ENCODE data around the gene CHCHD1. TPM values are rescaled to one million over a fixed set of nuclear protein-coding genes. Genes with fewer than 3 reads are reported as not detected.

CHCHD1 gene
- total RNA-seq, 8 experiments from 2014 or later: 35.3 to 52.4 (median 46.3) TPM

DNA sequence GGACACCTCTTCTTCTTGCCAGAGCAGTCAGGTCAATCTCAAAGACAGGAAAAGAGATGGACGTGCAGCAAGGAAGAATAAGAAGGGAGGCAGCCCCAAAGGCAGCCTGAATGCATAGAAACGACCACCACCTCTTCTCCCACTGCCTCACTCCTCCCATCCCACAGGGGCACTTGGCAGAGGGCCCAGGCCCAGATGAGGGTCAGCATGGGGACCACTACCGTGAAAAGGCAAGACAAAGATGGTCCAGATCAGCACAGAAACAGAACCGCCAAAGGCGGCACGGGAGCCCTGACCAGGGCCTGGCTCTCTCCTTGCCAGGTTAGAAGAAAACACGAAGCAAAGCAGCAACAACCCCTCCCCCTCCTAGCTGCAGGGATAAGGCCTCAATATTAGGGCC is 31.5 kb downstream of the CHCHD1 start:
- ATAC-seq (replicated peaks in 6 of 8): no peak
- no peak overlapping the region for H3K27ac ChIP-seq
- in situ Hi-C loops (cut with MboI; ENCODE audit: low pct_unique_long_range_greater_than_20kb in 2 of 9, low sequenced_read_pairs in 9 of 9, unreplicated experiment in 9 of 9): no loop called here
- peaks cover 4% of the 10 kb centered on the region in 2 donors for H3K4me1 ChIP-seq (replicated peaks in 1 of 2)
- no peak overlapping the region for H3K4me3 ChIP-seq
- 0 to 88% (median 65%) methylated on average over 1 to 4 of the region's 7 CpGs; no CpG with 5 or more reads in 4 of the 10 experiments for WGBS, 10 experiments

DNA sequence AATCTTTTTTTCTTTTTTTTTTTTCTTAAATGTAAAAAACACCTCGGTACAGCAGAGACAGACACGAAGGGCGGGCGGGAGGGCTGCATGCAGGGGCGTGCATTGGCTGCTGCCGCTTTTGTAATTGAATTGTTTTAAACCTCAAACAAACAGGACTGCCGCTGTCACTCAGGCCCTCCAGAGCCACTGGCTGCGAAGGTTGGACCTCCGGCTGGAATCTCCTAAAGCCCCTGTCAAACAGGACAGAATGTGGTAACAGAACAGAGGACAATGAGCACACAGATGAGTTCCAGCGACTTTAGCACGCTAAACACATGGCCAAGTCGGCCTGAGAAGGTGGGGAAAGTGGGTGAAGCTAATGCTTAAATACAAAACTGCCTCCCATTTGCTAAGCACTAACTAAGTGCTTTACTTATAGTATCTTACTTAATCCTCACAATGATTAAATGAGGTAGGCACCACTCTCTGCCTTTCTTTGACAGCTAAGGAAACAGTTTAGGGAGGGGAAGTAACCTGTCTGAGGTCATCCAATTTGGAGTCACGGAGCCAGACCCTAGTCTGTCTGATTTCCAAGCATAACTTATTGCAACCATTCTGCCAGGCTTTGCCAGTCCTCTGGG is 32.5 kb downstream of the CHCHD1 start:
- Histone ChIP-seq H3K4me1 (replicated peaks in 1 of 2) (peaks cover 4% of the 10 kb centered on the region in 2 donors), H3K27ac (no peak overlapping the region), H3K4me3 (no peak overlapping the region)
- WGBS, 10 experiments: 72 to 94% (median 80%) methylated on average over 1 to 11 of the region's 13 CpGs; no CpG with 5 or more reads in 3 of the 10 experiments
- in situ Hi-C loops (cut with MboI; ENCODE audit: low pct_unique_long_range_greater_than_20kb in 2 of 9, low sequenced_read_pairs in 9 of 9, unreplicated experiment in 9 of 9): no loop called here
- ATAC-seq (replicated peaks in 6 of 8): no peak

DNA sequence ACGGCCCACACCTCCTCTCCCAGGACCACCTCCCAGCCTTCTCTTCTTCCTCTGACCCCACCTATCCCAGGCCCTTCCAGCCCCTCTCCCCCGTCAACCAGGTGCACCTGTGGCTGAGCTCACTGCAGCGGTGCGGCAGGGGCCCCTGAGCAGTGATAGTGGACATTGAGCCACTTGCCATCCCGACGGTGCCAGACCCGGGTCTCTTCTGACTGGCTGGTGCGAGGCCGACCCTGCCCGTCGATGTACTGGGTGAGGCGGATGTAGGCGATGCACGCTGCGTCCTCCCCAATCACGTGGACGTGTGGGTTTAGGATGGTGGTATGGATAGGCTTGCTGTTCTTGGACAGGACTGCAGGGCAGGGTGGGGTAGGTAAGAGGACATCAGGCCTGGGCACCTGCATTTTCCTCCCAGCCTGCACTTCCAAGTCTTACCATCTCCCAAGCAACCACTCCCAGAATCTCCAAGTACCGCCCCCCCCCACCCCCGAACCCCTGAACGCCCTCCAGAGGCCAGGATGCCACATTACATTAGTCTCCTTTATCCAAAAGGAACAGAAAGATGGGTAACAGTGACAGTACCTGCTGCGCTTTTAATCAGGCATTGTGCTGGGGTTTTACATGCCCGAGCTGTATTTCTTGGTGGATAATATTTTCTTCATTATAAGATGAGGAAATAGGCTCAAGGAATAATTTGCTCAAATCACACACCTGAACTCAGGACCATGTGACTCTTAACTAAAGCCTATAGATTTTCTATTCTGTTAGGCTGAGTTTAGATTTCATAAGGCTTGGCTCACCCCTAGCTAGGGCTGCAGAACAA is 33.3 kb downstream of the CHCHD1 start:
- in situ Hi-C loops (cut with MboI; ENCODE audit: low pct_unique_long_range_greater_than_20kb in 2 of 9, low sequenced_read_pairs in 9 of 9, unreplicated experiment in 9 of 9): no loop called here
- Histone ChIP-seq H3K4me3 (no peak overlapping the region), H3K27ac (no peak overlapping the region), H3K4me1 (replicated peaks in 1 of 2) (peaks cover 4% of the 10 kb centered on the region in 2 donors)
- 50 to 100% (median 82%) methylated on average over 1 to 10 of the region's 22 CpGs; no CpG with 5 or more reads in 4 of the 10 experiments for WGBS, 10 experiments
- ATAC-seq (replicated peaks in 6 of 8): no peak

DNA sequence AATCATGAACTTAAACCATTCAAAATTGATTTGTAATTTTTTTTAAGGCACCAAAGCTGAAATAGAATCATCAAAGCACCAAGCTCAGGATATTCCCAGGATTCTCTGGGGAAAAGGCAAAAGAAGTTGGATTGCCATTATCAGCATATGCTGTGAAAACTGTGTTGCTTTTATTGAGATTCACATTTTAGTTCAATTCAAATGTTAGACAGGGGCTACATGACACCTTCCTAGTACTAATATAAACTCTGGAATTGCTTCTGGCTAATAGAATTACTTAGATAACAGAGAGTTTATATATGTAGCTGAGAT is 33.8 kb downstream of the CHCHD1 start:
- in situ Hi-C loops (cut with MboI; ENCODE audit: low pct_unique_long_range_greater_than_20kb in 2 of 9, low sequenced_read_pairs in 9 of 9, unreplicated experiment in 9 of 9): no loop called here
- no peak for ATAC-seq (replicated peaks in 6 of 8)
- H3K27ac ChIP-seq: no peak overlapping the region
- no peak overlapping the region for H3K4me3 ChIP-seq
- no peaks in the 10 kb centered on the region for H3K4me1 ChIP-seq (replicated peaks in 1 of 2)

DNA sequence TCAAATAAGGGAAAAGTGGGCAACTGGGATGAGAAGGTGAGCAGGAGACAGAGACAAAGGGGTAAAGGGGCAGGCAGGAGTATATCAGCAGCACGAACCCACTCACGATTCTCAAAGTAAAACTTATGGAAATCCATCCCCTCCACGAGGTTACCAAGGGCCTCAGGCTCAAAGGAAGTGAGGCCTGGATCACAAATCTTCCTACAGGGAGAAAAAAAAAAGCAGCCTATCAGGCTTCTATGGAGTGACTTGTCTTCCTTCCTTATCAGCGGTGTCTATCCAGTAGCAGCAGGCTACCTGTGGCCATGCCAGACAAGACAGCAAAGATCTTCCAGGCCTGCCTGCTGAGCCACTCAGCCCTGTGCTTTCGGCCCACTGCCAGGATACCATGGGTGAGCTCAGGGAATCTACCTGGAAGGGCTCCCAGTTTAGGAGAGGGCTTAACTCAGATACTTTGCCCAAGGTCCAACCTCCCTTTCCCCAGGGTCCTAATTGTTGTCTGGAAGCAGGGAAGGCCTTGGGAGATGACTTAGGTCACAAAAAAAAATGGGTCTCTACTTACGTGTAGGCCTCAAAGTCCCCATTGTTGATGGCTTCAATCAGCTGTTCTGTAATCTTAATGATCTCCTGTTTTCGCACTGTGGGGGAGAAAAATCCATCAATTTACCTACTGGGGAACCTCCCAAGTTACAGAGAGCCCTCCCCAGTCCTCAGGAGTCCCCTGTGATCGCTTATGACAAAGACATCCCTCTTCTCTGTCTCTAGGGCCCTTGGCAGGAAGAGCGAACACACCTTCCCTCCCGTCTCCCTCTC is 35.3 kb downstream of the CHCHD1 start:
- Histone ChIP-seq H3K27ac (no peak overlapping the region), H3K4me1 (replicated peaks in 1 of 2) (no peaks in the 10 kb centered on the region), H3K4me3 (no peak overlapping the region)
- in situ Hi-C loops (cut with MboI; ENCODE audit: low pct_unique_long_range_greater_than_20kb in 2 of 9, low sequenced_read_pairs in 9 of 9, unreplicated experiment in 9 of 9): no loop called here
- no peak for ATAC-seq (replicated peaks in 6 of 8)
- WGBS, 10 experiments: 66 to 100% (median 95%) methylated on average over 2 to 9 of the region's 10 CpGs; no CpG with 5 or more reads in 2 of the 10 experiments

DNA sequence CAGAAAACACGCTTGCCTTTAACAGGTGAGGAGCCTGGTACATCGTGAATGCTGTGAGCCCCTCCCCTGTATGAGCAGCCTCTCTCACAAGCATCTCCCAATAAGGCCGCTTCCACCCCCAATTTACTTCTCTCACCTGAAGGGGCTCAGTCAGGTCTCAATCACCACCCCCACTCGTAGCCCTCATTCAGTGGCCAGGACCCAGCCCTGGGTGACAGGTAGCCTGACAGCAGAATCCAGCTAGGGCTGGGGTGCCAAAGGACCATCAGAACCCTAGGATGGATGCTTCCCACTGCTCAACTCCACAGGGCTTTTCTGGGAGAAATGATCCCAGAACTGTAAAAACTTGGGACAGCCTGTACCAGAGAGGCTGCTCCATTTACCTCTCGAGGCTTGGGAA is 36.0 kb downstream of the CHCHD1 start:
- H3K4me1 ChIP-seq (replicated peaks in 1 of 2): no peaks in the 10 kb centered on the region
- H3K27ac ChIP-seq: no peak overlapping the region
- in situ Hi-C loops (cut with MboI; ENCODE audit: low pct_unique_long_range_greater_than_20kb in 2 of 9, low sequenced_read_pairs in 9 of 9, unreplicated experiment in 9 of 9): no loop called here
- WGBS, 10 experiments: 67 to 100% (median 88%) methylated on average over 1 to 4 of the region's 5 CpGs; no CpG with 5 or more reads in 4 of the 10 experiments
- ATAC-seq (replicated peaks in 6 of 8): no peak
- H3K4me3 ChIP-seq: no peak overlapping the region

DNA sequence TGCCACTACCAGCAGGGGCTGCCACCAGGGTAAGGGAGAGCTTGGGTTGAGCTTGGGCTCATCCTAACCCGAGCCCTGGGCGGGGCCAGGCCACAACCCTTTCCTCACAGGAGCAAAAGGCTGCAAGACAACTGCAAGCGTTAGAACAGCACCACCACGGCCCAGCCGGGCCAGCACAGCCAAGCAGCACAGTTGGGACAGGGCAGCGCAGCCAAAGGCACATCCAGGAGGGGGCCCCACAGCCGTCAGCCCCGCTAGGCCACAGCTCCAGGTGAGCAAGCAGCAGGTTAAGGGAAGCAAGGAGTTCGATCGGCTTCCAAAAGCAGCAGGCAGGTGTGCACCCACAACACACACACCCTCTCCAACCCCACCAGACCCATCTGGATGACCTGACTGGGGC is 36.6 kb downstream of the CHCHD1 start:
- Histone ChIP-seq H3K4me3 (no peak overlapping the region), H3K4me1 (replicated peaks in 1 of 2) (no peaks in the 10 kb centered on the region), H3K27ac (no peak overlapping the region)
- WGBS, 10 experiments: 86 to 100% (median 94%) methylated on average over 2 to 6 of the region's 10 CpGs; no CpG with 5 or more reads in 6 of the 10 experiments
- peak in 3 of 8 experiments; percentile 6 to 20 (median 19) for ATAC-seq (replicated peaks in 6 of 8)
- in situ Hi-C loops (cut with MboI; ENCODE audit: low pct_unique_long_range_greater_than_20kb in 2 of 9, low sequenced_read_pairs in 9 of 9, unreplicated experiment in 9 of 9): no loop called here

DNA sequence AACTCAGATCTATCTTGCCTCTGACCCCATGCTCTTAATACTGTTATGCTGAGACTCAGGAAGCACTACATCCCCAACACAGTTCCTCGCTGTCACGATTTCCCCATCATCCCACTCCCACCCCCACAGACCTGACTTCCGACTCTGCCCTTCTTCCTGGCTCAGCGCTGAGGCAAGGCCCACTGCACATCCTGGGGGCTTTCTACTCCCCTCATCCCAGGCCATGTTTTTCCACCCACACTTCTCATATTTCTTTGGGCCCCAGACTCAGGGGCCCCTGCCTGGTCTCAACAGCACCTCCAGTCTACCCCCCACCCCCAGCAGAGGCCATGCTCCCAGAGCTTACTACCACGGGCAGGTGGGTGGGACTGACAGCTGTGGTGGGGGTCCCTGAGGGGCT is 37.2 kb downstream of the CHCHD1 start:
- Histone ChIP-seq H3K27ac (no peak overlapping the region), H3K4me3 (no peak overlapping the region), H3K4me1 (replicated peaks in 1 of 2) (no peaks in the 10 kb centered on the region)
- ATAC-seq (replicated peaks in 6 of 8): peak in 2 of 8 experiments; percentile 9 to 10
- 60 to 100% (median 90%) methylated on average over 1 to 2 of the region's 5 CpGs; no CpG with 5 or more reads in 6 of the 10 experiments for WGBS, 10 experiments
- in situ Hi-C loops (cut with MboI; ENCODE audit: low pct_unique_long_range_greater_than_20kb in 2 of 9, low sequenced_read_pairs in 9 of 9, unreplicated experiment in 9 of 9): no loop called here

DNA sequence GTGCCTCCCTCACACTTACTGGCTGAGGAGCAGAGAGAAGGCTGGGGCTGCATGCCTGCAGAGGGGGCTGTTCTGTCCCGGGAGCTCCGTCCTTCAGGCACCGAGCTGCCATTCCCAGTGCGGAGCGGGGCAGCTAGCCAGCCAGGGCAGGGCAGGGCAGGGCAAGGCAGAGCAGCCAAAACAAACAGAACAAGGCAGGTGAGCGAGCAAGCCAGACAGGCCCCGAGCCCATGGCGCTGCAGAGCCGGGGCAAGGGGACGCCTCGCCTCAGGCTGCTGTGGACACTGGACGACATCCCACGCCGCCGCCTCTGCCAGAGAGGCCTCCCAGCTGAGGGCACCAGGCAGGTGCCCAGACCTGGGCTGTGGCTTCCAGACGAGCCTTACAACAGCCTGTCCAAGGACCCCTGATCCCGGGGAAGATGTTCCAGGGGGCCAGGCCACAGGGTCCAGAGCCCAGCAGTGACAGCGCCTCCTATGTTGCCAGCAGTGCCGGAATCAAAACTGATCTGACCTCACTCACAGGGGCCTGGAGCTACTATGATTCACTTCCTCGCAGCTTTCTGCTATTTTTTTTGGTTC is 37.8 kb downstream of the CHCHD1 start:
- 67 to 100% (median 90%) methylated on average over 1 to 5 of the region's 20 CpGs; no CpG with 5 or more reads in 5 of the 10 experiments for WGBS, 10 experiments
- in situ Hi-C loops (cut with MboI; ENCODE audit: low pct_unique_long_range_greater_than_20kb in 2 of 9, low sequenced_read_pairs in 9 of 9, unreplicated experiment in 9 of 9): no loop called here
- no peaks in the 10 kb centered on the region for H3K4me1 ChIP-seq (replicated peaks in 1 of 2)
- no peak overlapping the region for H3K27ac ChIP-seq
- peak in 5 of 8 experiments; percentile 16 to 61 (median 29) for ATAC-seq (replicated peaks in 6 of 8)
- H3K4me3 ChIP-seq: no peak overlapping the region

DNA sequence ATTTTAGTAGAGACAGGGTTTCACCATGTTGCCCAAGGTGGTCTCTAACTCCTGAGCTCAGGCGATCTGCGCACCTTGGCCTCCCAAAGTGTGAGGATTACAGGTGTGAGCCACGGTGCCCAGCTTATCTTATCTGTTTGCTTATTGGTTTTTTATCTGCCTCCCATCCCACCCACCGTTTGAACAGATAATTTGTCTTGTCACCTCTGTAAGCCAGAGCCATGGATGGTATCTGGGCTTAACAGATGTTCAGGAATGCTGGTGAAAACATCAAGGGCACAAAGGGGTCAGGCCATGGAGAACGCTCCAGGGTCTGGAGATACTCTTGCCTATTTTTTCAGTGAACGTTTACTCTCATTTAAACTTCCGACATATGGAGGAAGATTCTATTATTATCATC is 41.5 kb downstream of the CHCHD1 start:
- no peak for ATAC-seq (replicated peaks in 6 of 8)
- in situ Hi-C loops (cut with MboI; ENCODE audit: low pct_unique_long_range_greater_than_20kb in 2 of 9, low sequenced_read_pairs in 9 of 9, unreplicated experiment in 9 of 9): no loop called here
- H3K4me3 ChIP-seq: no peak overlapping the region
- H3K4me1 ChIP-seq (replicated peaks in 1 of 2): no peaks in the 10 kb centered on the region
- no peak overlapping the region for H3K27ac ChIP-seq
- WGBS, 10 experiments: 40 to 95% (median 88%) methylated on average over 1 to 7 of the region's 7 CpGs; no CpG with 5 or more reads in 1 of the 10 experiments

DNA sequence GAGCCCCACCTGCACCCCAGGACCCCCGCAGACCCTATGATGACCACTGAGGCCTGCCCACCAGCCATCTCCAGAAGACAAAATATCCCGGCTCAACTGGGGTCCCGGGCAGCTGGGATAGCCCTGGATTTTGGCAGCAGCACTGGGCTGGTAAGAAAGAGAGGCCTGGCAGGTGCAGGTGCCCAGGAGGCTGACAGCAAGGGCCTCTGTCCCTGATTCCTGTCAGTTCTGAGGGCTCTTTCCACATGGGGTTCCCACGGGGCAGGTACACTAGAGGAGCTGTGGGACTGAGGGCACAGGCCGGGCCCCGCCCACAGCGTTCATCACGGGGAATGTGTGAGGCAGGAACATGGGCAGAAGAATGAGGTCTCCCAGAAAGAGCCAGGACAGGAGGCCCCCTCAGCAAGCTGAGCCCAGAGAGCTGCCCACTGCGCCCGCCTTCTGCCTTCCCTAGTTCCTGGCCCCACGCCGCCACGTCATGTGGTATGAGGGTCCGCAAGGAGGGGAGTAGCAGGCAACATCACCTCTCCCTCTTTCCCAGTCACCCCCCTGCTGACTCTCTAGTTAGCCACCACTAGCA is 42.4 kb downstream of the CHCHD1 start:
- peak in 1 of 8 experiments; percentile 16 for ATAC-seq (replicated peaks in 6 of 8)
- no peaks in the 10 kb centered on the region for H3K4me1 ChIP-seq (replicated peaks in 1 of 2)
- 90 to 100% (median 95%) methylated on average over 1 to 9 of the region's 14 CpGs; no CpG with 5 or more reads in 6 of the 10 experiments for WGBS, 10 experiments

DNA sequence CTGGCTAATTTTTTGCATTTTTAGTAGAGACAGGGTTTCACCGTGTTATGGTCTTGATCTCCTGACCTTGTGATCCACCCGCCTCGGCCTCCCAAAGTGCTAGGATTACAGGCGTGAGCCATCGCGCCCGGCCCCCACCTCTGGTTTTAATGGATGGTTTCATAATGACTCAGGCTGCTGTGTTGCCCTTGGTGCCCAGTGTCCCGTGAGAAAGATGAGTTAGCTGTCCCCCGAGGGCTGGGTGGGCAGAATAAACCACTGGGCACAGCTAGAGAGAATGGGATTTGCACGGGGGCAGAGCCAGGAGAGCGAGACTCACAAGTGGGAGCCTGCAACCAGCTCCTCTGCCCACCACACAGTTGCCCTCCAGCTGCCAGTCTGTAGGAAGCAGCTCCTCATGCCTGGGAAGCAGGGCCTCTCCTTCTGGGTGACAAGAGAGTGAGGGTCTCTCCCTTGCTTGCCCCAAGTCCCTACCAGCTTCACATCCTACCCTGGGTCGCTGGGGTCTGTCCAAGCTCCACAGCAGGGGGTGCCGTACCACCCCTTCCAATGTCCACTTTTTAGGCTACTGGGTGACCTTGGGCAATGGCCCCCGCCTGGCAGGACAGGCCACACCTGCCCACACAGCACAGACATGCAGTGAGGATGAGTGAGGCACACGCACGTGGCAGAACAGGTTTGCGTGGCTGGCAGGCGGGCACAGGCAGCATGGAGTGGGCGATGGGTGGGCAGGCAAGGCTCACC is 45.7 kb downstream of the CHCHD1 start:
- Histone ChIP-seq H3K4me3 (no peak overlapping the region), H3K4me1 (replicated peaks in 1 of 2) (no peaks in the 10 kb centered on the region), H3K27ac (no peak overlapping the region)
- peak in 1 of 8 experiments; percentile 10 for ATAC-seq (replicated peaks in 6 of 8)
- in situ Hi-C loops (cut with MboI; ENCODE audit: low pct_unique_long_range_greater_than_20kb in 2 of 9, low sequenced_read_pairs in 9 of 9, unreplicated experiment in 9 of 9): no loop called here
- 93 to 100% (median 94%) methylated on average over 1 to 13 of the region's 19 CpGs; no CpG with 5 or more reads in 7 of the 10 experiments for WGBS, 10 experiments

More for the DNA sequence above, 42.4 kb downstream of the CHCHD1 start:
- in situ Hi-C loops (cut with MboI; ENCODE audit: low pct_unique_long_range_greater_than_20kb in 2 of 9, low sequenced_read_pairs in 9 of 9, unreplicated experiment in 9 of 9): no loop called here
- H3K4me3 ChIP-seq: no peak overlapping the region
- H3K27ac ChIP-seq: no peak overlapping the region

Measured in motor neuron (in vitro differentiated cells).